ENCODE measurements around the gene RPL9. TPM values are rescaled to one million over a fixed set of nuclear protein-coding genes. Genes with fewer than 3 reads are reported as not detected.

RPL9 gene
- total and polyA plus RNA-seq, 2 donors from 2014 or later, result 1,087 to 2,403 TPM

DNA sequence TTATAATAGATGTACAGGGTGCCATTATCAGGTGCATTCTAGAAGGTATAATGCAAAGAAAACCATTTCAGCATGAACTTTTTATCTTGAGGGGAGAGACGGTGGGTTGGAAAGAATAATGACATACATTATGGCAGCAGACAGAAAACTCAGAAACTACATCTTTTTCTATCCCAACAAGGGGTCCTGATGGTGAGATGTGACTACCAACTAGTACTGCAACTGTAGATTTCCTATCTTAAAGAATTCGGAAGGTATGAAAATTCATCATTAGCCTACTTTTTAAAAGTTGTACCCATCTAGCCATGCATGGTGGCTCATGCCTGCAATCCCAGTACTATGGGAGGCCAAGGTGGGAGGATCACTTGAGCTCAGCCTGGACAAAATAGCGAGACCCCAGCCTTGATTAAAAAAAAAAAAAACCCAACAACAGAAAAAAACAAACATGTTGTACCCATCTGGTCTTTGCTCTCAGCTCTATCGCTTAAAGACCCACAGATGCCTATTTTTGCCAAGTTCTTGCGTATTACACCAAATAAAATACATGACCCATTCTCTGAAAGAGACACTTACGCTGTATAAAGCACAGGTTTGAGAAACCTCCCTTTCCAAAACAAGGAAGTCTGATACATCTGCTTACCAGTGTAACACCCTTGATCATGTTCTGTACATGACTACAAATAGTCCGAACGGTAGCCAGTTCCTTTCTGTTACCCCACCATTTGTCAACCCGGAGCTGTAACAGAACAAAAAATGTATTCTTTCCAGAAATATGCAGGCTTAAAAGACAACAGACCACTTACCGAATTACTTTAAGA lies 1.6 kb downstream of the RPL9 start:
- no peak overlapping the region for H3K27ac ChIP-seq (ENCODE audit: low read depth in 2 of 2, low read length in 2 of 2)
- FAIRE-seq (no peak), DNase-seq (no peak)
- H3K4me1 ChIP-seq (ENCODE audit: control insufficient read depth in 2 of 3, insufficient read depth in 2 of 3, low read depth in 1 of 3, low read length in 3 of 3), result peaks cover 10 to 16% (median 11%) of the 10 kb centered on the region in 3 donors
- H3K4me3 ChIP-seq (ENCODE audit: low read length in 3 of 3), result peak overlapping the region; percentile 91 to 99 (median 99)
- no peaks in the 10 kb centered on the region for H3K9me3 ChIP-seq (ENCODE audit: control insufficient read depth in 2 of 3, insufficient read depth in 1 of 3, low read length in 3 of 3)
- peak overlapping the region; percentile 27 to 93 (median 77) for H3K9ac ChIP-seq (ENCODE audit: low read length in 3 of 3)
- H3K27me3 ChIP-seq (ENCODE audit: control insufficient read depth, insufficient read depth, low read length), result no peaks in the 10 kb centered on the region
- intact Hi-C loops (cut with DNase I), result no loop called here
- H3K36me3 ChIP-seq (ENCODE audit: control insufficient read depth in 2 of 3, insufficient read depth in 3 of 3, low read length in 3 of 3), result peaks cover 14 to 46% (median 26%) of the 10 kb centered on the region in 3 donors
- no peak for TF ChIP-seq CTCF (IDR thresholded peaks at IDR 0.05; ENCODE audit: borderline replicate concordance, extremely low read depth, insufficient read depth)

- no peak overlapping the region for H3K27ac ChIP-seq (ENCODE audit: low read depth in 2 of 2, low read length in 2 of 2)
- peaks cover 11 to 21% (median 13%) of the 10 kb centered on the region in 3 donors for H3K4me1 ChIP-seq (ENCODE audit: control insufficient read depth in 2 of 3, insufficient read depth in 2 of 3, low read depth in 1 of 3, low read length in 3 of 3)
- no peak overlapping the region for H3K4me3 ChIP-seq (ENCODE audit: low read length in 3 of 3)
- H3K27me3 ChIP-seq (ENCODE audit: control insufficient read depth, insufficient read depth, low read length), result no peaks in the 10 kb centered on the region
- H3K9ac ChIP-seq (ENCODE audit: low read length in 3 of 3), result no peak overlapping the region
- peaks cover 17 to 46% (median 30%) of the 10 kb centered on the region in 3 donors for H3K36me3 ChIP-seq (ENCODE audit: control insufficient read depth in 2 of 3, insufficient read depth in 3 of 3, low read length in 3 of 3)
- FAIRE-seq, result no peak
- no peaks in the 10 kb centered on the region for H3K9me3 ChIP-seq (ENCODE audit: control insufficient read depth in 2 of 3, insufficient read depth in 1 of 3, low read length in 3 of 3)
- intact Hi-C loops (cut with DNase I), result no loop called here
- TF ChIP-seq CTCF (IDR thresholded peaks at IDR 0.05; ENCODE audit: borderline replicate concordance, extremely low read depth, insufficient read depth), result no peak
- no peak for DNase-seq
Measured at GRCh38 chr4:39455486-39455885, 3.2 kb downstream of the RPL9 start.

DNA sequence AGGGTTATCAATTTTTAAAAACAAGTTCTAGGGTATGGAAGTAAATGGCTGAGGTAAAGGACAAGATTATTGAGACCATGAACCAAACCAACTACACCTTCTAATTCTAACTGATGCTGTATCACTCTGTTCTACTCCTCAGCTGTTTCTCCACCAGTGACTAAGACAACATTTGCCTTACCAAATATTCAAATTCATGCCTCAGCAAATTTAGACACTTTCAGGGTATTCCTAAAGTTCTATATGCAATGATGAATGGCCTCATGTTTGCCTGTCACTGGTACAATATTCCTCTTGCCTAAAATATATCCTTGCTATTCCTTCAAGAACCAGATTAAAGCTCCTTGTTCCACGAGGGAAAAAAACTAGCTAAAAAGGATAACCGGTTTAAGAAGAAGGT lies 5.0 kb downstream of the RPL9 start:
- H3K9me3 ChIP-seq (ENCODE audit: control insufficient read depth in 2 of 3, insufficient read depth in 1 of 3, low read length in 3 of 3), result no peaks in the 10 kb centered on the region
- H3K27ac ChIP-seq (ENCODE audit: low read depth in 2 of 2, low read length in 2 of 2), result no peak overlapping the region
- intact Hi-C loops (cut with DNase I), result no loop called here
- H3K4me3 ChIP-seq (ENCODE audit: low read length in 3 of 3), result no peak overlapping the region
- DNase-seq (no peak), FAIRE-seq (no peak)
- H3K27me3 ChIP-seq (ENCODE audit: control insufficient read depth, insufficient read depth, low read length), result no peaks in the 10 kb centered on the region
- TF ChIP-seq CTCF (IDR thresholded peaks at IDR 0.05; ENCODE audit: borderline replicate concordance, extremely low read depth, insufficient read depth), result no peak
- no peak overlapping the region for H3K9ac ChIP-seq (ENCODE audit: low read length in 3 of 3)
- H3K36me3 ChIP-seq (ENCODE audit: control insufficient read depth in 2 of 3, insufficient read depth in 3 of 3, low read length in 3 of 3), result peaks cover 17 to 46% (median 30%) of the 10 kb centered on the region in 3 donors
- H3K4me1 ChIP-seq (ENCODE audit: control insufficient read depth in 2 of 3, insufficient read depth in 2 of 3, low read depth in 1 of 3, low read length in 3 of 3), result peaks cover 11 to 21% (median 13%) of the 10 kb centered on the region in 3 donors

Measured in kidney (tissue), 14 donors.